ENCODE measurements around the gene PPP2R5C.

GRCh38 chr14:101934601-101935150 lies 173.2 kb downstream of the PPP2R5C start:
- TF ChIP-seq CTCF (conservative IDR thresholded peaks at IDR 0.05; ENCODE audit: low read depth, low read length) = no peak
- no peak for TF ChIP-seq EZH2 (IDR thresholded peaks at IDR 0.05; ENCODE audit: low read length, unreplicated experiment)
